ENCODE data around the gene ARV1.
"Not testable (repeated sequence)": the region's sequence is repeated elsewhere in the genome, so short reads cannot be mapped to it uniquely, and the experiment has no call there.

Gene ARV1

DNA sequence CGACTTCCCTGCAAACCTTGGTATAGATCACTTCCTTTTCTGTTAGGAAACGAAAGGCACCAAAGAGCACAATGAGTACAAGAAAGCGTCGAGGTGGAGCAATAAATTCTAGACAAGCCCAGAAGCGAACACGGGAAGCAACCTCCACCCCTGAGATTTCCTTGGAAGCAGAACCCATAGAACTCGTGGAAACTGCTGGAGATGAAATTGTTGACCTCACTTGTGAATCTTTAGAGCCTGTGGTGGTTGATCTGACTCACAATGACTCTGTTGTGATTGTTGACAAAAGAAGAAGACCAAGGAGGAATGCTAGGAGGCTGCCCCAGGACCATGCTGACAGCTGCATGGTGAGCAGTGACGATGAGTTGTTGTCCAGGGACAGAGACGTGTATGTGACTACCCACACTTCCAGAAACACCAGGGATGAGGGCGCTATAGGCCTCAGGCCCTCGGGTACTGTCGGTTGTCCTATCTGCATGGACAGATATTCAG, 42.7 kb downstream of the ARV1 start:
- Histone ChIP-seq H3K27me3 (ENCODE audit: control insufficient read depth, insufficient read depth, low read length) (no peaks in the 10 kb centered on the region), H3K9ac (ENCODE audit: low read depth, low read length) (no peak overlapping the region), H3K4me2 (ENCODE audit: low read length) (no peak overlapping the region), H3K9me3 (replicated peaks; ENCODE audit: low read length) (no peaks in the 10 kb centered on the region), H3K4me1 (ENCODE audit: control insufficient read depth, insufficient read depth, low read length) (peaks cover 26% of the 10 kb centered on the region), H3K4me3 (ENCODE audit: low read length) (no peak overlapping the region), H3K36me3 (ENCODE audit: insufficient read depth, low read length) (no peaks in the 10 kb centered on the region)

DNA sequence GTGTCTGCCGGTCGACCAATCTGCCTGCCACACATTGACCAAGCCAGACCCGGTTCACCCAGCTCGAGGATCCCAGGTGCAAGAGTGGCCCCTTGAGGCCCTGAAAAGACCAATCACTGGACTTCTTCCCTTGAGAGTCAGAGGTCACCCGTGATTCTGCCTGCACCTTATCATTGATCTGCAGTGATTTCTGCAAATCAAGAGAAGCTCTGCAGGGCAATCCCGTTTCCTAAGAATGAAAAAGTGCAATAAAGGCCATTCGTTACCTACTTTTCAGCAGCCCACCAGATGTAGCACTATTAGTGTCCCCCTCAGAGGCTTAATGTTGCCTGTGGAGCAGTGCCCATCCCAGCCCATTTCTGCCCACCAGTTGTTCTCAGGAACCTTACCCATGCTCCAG, 43.6 kb downstream of the ARV1 start:
- not testable (repeated sequence) for H3K36me3 ChIP-seq (ENCODE audit: insufficient read depth, low read length); H3K4me3 ChIP-seq (ENCODE audit: low read length); H3K4me2 ChIP-seq (ENCODE audit: low read length); H3K9ac ChIP-seq (ENCODE audit: low read depth, low read length); H3K27me3 ChIP-seq (ENCODE audit: control insufficient read depth, insufficient read depth, low read length); H3K9me3 ChIP-seq (replicated peaks; ENCODE audit: low read length)
- H3K4me1 ChIP-seq (ENCODE audit: control insufficient read depth, insufficient read depth, low read length), result peaks cover 26% of the 10 kb centered on the region

DNA sequence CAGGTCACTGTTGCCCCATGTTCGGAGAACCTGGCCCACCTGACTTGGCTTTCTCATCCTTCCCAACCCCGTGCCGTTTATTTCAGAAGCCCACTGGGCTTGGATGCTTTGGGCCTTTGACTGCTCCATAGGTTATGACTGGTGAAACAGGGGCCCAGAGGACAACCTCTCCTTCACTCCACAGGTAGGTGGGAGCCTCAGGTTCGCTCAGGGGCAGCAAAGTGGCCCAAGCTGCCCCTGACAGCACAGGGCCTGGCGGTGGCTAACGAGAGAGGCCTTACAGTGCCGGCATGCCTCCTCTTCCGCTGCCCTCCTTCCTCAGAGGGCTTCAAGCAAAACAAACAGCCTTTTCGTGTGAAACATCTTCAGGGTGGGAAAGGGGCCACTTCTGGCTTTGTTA, 44.3 kb downstream of the ARV1 start:
- Histone ChIP-seq H3K27me3 (ENCODE audit: control insufficient read depth, insufficient read depth, low read length) (no peaks in the 10 kb centered on the region), H3K4me1 (ENCODE audit: control insufficient read depth, insufficient read depth, low read length) (peaks cover 26% of the 10 kb centered on the region), H3K4me3 (ENCODE audit: low read length) (no peak overlapping the region), H3K9me3 (replicated peaks; ENCODE audit: low read length) (no peaks in the 10 kb centered on the region), H3K4me2 (ENCODE audit: low read length) (no peak overlapping the region), H3K36me3 (ENCODE audit: insufficient read depth, low read length) (no peaks in the 10 kb centered on the region), H3K9ac (ENCODE audit: low read depth, low read length) (no peak overlapping the region)

DNA sequence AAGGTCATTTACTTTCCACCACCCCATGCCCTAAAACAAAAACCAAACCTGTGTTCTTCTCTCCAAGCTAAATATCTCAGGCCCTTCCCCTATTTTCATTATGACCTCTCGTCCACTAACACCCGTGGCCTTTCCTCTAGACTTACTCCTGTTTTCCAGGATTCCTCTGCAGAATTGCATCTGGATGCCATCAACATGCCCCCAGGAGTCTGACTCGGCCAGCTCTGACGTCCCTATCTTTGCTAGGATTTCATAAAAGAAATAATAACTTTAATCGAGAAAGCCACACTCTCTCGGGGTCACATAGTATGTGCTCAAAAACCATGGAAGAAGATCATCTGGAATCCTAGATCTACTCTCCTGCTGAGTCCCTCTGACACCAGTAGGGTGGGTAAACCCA, 47.7 kb downstream of the ARV1 start:
- no peak overlapping the region for H3K4me2 ChIP-seq (ENCODE audit: low read length)
- no peaks in the 10 kb centered on the region for H3K27me3 ChIP-seq (ENCODE audit: control insufficient read depth, insufficient read depth, low read length)
- no peaks in the 10 kb centered on the region for H3K36me3 ChIP-seq (ENCODE audit: insufficient read depth, low read length)
- H3K9ac ChIP-seq (ENCODE audit: low read depth, low read length), result no peak overlapping the region
- no peak overlapping the region for H3K4me3 ChIP-seq (ENCODE audit: low read length)
- no peaks in the 10 kb centered on the region for H3K9me3 ChIP-seq (replicated peaks; ENCODE audit: low read length)
- peaks cover 4% of the 10 kb centered on the region for H3K4me1 ChIP-seq (ENCODE audit: control insufficient read depth, insufficient read depth, low read length)

DNA sequence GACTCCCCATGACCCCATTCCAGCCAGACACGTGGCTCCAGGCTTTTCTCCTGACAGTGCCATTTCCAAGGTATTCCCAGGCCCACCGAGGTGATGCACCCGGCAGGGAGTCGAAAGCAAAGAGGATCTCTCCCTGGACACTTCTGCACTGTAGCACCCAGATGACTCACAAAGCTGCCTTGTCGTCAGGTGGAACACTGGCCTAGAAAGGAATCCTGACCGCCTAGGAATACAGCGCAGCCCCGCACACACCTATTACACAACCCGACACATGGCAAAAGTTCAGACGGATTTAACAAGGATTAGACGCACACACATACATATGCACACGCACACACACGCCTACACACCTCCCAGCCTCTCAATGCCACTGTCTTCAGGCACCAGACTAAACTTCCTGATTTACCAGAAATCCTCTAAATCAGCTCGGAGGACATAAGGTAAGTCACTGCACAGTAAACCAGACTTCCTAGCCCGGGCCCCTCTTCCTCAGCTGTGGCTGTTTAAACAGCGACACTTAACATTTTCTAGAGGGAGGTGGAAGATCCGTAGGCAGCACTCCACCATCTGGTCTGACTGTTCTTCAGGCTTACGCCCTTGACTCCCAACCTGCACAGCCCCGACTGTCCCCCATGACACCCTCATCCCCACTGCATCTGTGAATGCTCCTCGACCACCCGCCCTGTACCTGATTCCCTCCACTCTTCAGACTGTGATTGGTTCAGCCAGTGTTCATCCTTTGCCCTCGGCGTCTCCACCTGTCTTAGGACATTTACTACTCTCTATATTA, 48.4 kb downstream of the ARV1 start:
- Histone ChIP-seq H3K4me1 (ENCODE audit: control insufficient read depth, insufficient read depth, low read length) (no peaks in the 10 kb centered on the region), H3K4me3 (ENCODE audit: low read length) (no peak overlapping the region), H3K9ac (ENCODE audit: low read depth, low read length) (no peak overlapping the region), H3K36me3 (ENCODE audit: insufficient read depth, low read length) (no peaks in the 10 kb centered on the region), H3K27me3 (ENCODE audit: control insufficient read depth, insufficient read depth, low read length) (no peaks in the 10 kb centered on the region), H3K9me3 (replicated peaks; ENCODE audit: low read length) (no peaks in the 10 kb centered on the region), H3K4me2 (ENCODE audit: low read length) (no peak overlapping the region)

DNA sequence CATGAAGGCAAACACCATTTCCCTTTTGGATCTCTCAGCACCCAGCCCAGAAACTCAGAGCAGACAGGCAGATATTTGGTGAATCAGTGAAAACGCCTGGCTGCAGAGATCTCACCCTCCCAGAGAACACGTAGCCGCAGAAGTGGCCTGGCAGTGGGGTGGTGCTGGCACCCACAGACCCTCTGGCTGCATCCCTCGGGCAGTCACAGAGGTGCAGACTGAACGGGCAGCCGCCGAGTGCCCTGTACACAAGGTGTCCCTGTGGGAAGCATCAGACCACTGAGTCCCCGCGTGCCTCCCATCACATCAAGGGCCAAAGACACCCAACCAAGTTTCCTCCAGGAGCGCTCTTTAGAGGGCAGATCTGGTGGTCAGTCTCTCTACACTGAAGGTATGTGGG, 49.1 kb downstream of the ARV1 start:
- Histone ChIP-seq H3K4me3 (ENCODE audit: low read length) (no peak overlapping the region), H3K36me3 (ENCODE audit: insufficient read depth, low read length) (no peaks in the 10 kb centered on the region), H3K9me3 (replicated peaks; ENCODE audit: low read length) (no peaks in the 10 kb centered on the region), H3K9ac (ENCODE audit: low read depth, low read length) (no peak overlapping the region), H3K4me1 (ENCODE audit: control insufficient read depth, insufficient read depth, low read length) (no peaks in the 10 kb centered on the region), H3K27me3 (ENCODE audit: control insufficient read depth, insufficient read depth, low read length) (no peaks in the 10 kb centered on the region), H3K4me2 (ENCODE audit: low read length) (no peak overlapping the region)

DNA sequence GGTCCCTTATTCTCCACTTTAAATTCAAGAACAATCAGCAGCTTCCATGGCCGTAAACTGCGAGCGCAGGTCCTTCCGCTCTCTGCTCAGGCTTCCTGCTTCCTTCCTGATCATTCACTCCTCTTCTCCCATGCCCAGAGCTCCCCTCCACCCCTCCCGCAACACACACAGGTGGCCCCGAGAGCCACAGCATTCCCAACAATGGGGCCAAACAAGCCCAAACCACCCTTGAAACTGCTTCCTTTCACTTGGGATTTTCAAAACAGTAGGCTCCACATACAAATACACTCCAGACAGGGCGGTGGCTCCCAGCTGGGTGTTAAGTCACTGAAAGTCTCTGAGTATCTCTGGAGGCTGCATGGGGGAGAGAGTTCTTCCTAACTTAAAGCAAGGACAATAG, 49.8 kb downstream of the ARV1 start:
- no peaks in the 10 kb centered on the region for H3K36me3 ChIP-seq (ENCODE audit: insufficient read depth, low read length)
- H3K9me3 ChIP-seq (replicated peaks; ENCODE audit: low read length), result no peaks in the 10 kb centered on the region
- no peak overlapping the region for H3K4me3 ChIP-seq (ENCODE audit: low read length)
- no peak overlapping the region for H3K9ac ChIP-seq (ENCODE audit: low read depth, low read length)
- no peaks in the 10 kb centered on the region for H3K4me1 ChIP-seq (ENCODE audit: control insufficient read depth, insufficient read depth, low read length)
- H3K27me3 ChIP-seq (ENCODE audit: control insufficient read depth, insufficient read depth, low read length), result no peaks in the 10 kb centered on the region
- H3K4me2 ChIP-seq (ENCODE audit: low read length), result no peak overlapping the region

DNA sequence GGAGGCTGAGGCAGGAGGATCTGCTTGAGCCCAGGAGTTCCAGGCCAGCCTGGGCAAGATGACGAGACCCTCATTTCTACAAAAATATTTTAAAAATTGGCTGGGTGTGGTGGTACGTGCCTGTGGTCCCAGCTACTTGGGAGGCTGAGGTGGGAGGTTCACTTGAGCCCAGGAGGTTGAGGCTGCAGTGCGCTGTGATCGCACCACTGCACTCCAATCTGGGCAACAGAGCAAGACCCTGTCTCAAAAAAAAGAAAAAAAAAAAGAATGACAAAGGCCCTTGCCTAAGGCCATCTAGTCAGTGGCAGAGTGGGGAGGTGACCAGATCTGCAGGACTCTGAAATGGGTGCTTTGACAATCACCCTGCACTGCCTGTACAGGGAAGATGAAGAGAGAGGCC, 50.4 kb downstream of the ARV1 start:
- H3K4me3 ChIP-seq (ENCODE audit: low read length); H3K36me3 ChIP-seq (ENCODE audit: insufficient read depth, low read length); H3K9ac ChIP-seq (ENCODE audit: low read depth, low read length); H3K27me3 ChIP-seq (ENCODE audit: control insufficient read depth, insufficient read depth, low read length); H3K4me1 ChIP-seq (ENCODE audit: control insufficient read depth, insufficient read depth, low read length); H3K4me2 ChIP-seq (ENCODE audit: low read length); H3K9me3 ChIP-seq (replicated peaks; ENCODE audit: low read length): not testable (repeated sequence)

DNA sequence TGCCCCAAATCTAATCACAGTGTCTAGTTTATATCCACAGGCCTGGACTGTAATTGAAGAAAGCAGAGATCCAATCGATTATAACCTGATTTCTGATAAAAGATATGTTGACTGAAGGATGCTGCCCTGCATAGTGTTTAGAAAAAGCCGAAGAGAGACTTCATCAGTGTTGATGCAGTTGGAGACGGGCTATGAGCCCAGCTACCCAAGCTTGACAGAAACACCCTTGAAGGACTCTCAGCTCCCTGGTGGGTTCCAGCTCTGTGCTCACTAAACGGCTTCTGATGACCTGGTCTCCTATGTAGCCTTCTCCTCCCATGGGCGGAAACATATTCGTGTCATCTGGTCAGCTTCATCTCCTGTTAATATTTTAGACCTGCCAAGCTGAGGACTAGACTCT, 50.9 kb downstream of the ARV1 start:
- no peaks in the 10 kb centered on the region for H3K27me3 ChIP-seq (ENCODE audit: control insufficient read depth, insufficient read depth, low read length)

DNA sequence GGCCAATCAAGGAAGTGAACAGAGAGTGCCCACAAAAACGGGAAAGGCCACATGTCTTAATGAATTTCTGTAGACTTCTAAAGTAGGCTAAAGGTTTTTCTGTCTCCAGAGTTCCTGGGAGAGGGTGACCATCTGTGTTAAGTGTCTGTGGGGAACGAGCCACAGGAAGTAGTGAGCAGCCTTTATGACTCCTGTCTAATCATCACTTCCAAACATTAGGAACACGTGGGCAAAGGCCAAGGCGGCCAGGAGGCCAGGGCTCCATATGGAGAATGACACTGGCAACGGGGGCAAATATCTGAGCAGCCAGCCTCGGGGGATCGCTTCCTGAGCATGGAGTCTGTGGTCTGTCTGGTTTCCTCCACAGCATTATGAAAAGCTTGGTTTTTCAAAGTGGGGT, 54.1 kb downstream of the ARV1 start:
- Histone ChIP-seq H3K4me3 (ENCODE audit: low read length) (no peak overlapping the region), H3K36me3 (ENCODE audit: insufficient read depth, low read length) (no peaks in the 10 kb centered on the region), H3K4me2 (ENCODE audit: low read length) (no peak overlapping the region), H3K4me1 (ENCODE audit: control insufficient read depth, insufficient read depth, low read length) (no peaks in the 10 kb centered on the region), H3K9me3 (replicated peaks; ENCODE audit: low read length) (no peaks in the 10 kb centered on the region), H3K27me3 (ENCODE audit: control insufficient read depth, insufficient read depth, low read length) (no peaks in the 10 kb centered on the region), H3K9ac (ENCODE audit: low read depth, low read length) (no peak overlapping the region)

More for the DNA sequence above, 50.9 kb downstream of the ARV1 start:
- no peak overlapping the region for H3K4me3 ChIP-seq (ENCODE audit: low read length)
- H3K9me3 ChIP-seq (replicated peaks; ENCODE audit: low read length), result no peaks in the 10 kb centered on the region
- H3K4me1 ChIP-seq (ENCODE audit: control insufficient read depth, insufficient read depth, low read length), result no peaks in the 10 kb centered on the region
- no peaks in the 10 kb centered on the region for H3K36me3 ChIP-seq (ENCODE audit: insufficient read depth, low read length)
- no peak overlapping the region for H3K4me2 ChIP-seq (ENCODE audit: low read length)
- no peak overlapping the region for H3K9ac ChIP-seq (ENCODE audit: low read depth, low read length)

DNA sequence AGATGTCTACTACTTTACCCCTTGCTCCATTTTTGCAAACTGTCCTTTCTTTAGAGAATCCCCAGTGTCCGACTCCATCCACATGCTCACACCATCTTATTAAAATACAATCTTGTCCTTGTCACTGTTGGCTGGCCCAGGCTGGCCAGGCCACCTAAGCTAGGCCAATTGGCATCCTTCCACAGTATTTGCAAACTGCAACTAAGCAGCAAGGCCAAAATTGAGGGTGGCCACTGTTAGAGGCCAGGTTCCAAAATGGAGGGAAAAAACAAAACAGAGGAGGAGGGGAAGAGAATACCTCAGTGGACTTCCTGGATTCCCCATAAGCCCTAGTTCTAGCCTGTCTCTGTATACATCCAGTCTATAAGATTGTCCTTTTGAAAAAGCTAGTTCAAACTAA, 56.9 kb downstream of the ARV1 start:
- H3K36me3 ChIP-seq (ENCODE audit: insufficient read depth, low read length), result no peaks in the 10 kb centered on the region
- H3K4me3 ChIP-seq (ENCODE audit: low read length), result no peak overlapping the region
- H3K9me3 ChIP-seq (replicated peaks; ENCODE audit: low read length), result no peaks in the 10 kb centered on the region
- H3K4me2 ChIP-seq (ENCODE audit: low read length), result no peak overlapping the region
- H3K9ac ChIP-seq (ENCODE audit: low read depth, low read length), result no peak overlapping the region
- H3K27me3 ChIP-seq (ENCODE audit: control insufficient read depth, insufficient read depth, low read length), result peaks cover 8% of the 10 kb centered on the region
- peaks cover 11% of the 10 kb centered on the region for H3K4me1 ChIP-seq (ENCODE audit: control insufficient read depth, insufficient read depth, low read length)

DNA sequence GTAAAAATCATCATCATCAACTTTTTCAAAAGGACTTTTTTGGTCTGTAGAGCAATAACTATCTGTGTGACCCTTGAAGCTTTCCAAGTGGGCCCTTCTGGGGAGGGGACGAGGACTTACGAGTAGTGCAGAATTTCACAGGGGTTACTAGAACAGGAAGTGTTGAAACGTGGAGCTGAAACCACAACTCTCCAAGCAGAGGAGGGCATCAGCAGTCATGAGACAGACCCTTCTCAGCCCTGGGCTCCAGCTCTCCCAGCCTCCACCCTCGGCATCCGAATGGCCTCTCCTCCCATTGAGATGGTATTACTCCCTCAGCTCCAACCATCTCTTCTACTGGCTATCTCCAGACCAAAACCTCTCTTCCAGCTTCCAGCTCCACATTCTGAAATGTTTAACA, 57.5 kb downstream of the ARV1 start:
- Histone ChIP-seq H3K9ac (ENCODE audit: low read depth, low read length) (no peak overlapping the region), H3K4me3 (ENCODE audit: low read length) (no peak overlapping the region), H3K4me1 (ENCODE audit: control insufficient read depth, insufficient read depth, low read length) (peaks cover 11% of the 10 kb centered on the region), H3K27me3 (ENCODE audit: control insufficient read depth, insufficient read depth, low read length) (peaks cover 12% of the 10 kb centered on the region), H3K4me2 (ENCODE audit: low read length) (no peak overlapping the region), H3K9me3 (replicated peaks; ENCODE audit: low read length) (no peaks in the 10 kb centered on the region), H3K36me3 (ENCODE audit: insufficient read depth, low read length) (no peaks in the 10 kb centered on the region)
